DOHH2 (cell line): ENCODE measurements around the gene MYO7B.

Source experiments
- H3F3A ChIP-seq: fragments of 200-600 bp; sonication (generic), shearing (Covaris generic); 2 replicates; pipeline ENCODE4 v1.6.0; 2016; ENCODE audit warnings: antibody characterized with exemption, mild to moderate bottlenecking; ENCODE audit not compliant: control insufficient read depth, insufficient read depth
- H3K27ac ChIP-seq: fragments of 200-600 bp; sonication (generic); 2 replicates; pipeline ENCODE4 v1.5.1; 2014; ENCODE audit warnings: low read depth, mild to moderate bottlenecking, low read length, moderate library complexity
- H3K27me3 ChIP-seq: fragments of 200-600 bp; sonication (generic); 2 replicates; pipeline ENCODE4 v1.6.1; 2014; ENCODE audit warnings: mild to moderate bottlenecking, low read length, mixed read lengths; ENCODE audit not compliant: control insufficient read depth
- H3K36me3 ChIP-seq: fragments of 200-600 bp; sonication (generic); 2 replicates; pipeline ENCODE4 v1.6.1; 2014; ENCODE audit warnings: mild to moderate bottlenecking, low read length, moderate library complexity, mixed read lengths; ENCODE audit not compliant: control insufficient read depth
- H3K4me1 ChIP-seq: fragments of 200-600 bp; sonication (generic); 2 replicates; pipeline ENCODE4 v1.6.1; 2014; ENCODE audit warnings: mild to moderate bottlenecking, low read length, mixed read lengths; ENCODE audit not compliant: control insufficient read depth
- H3K4me2 ChIP-seq: fragments of 200-600 bp; sonication (generic); 2 replicates; pipeline ENCODE4 v1.6.0; 2014; ENCODE audit warnings: mild to moderate bottlenecking, low read length, moderate library complexity
- H3K4me3 ChIP-seq: fragments of 200-600 bp; sonication (generic); 2 replicates; pipeline ENCODE4 v1.5.1; 2014; ENCODE audit warnings: mild to moderate bottlenecking, low read length, mixed read lengths
- H3K79me2 ChIP-seq: fragments of 200-600 bp; sonication (generic); 2 replicates; pipeline ENCODE4 v1.6.1; 2014; ENCODE audit warnings: mild to moderate bottlenecking, low read length, mixed read lengths; ENCODE audit not compliant: control insufficient read depth
- H3K9me2 ChIP-seq: fragments of 200-600 bp; sonication (generic); replicated peaks from 2 replicates; pipeline ENCODE4 v1.6.1; 2014; ENCODE audit warnings: mild to moderate bottlenecking, low read length, mixed read lengths; ENCODE audit not compliant: control insufficient read depth
- H3K9me3 ChIP-seq: fragments of 200-600 bp; sonication (generic); 2 replicates; pipeline ENCODE4 v1.6.1; 2014; ENCODE audit warnings: antibody characterized with exemption, low read length, mixed read lengths; ENCODE audit not compliant: control insufficient read depth, insufficient read depth
- H4K20me1 ChIP-seq: fragments of 200-600 bp; sonication (generic); 2 replicates; pipeline ENCODE4 v1.6.0; 2014; ENCODE audit warnings: low read depth, mild to moderate bottlenecking, antibody characterized with exemption, low read length, moderate library complexity; ENCODE audit not compliant: control insufficient read depth, insufficient read depth
- CTCF ChIP-seq: fragments of 200-600 bp; sonication (generic); IDR thresholded peaks from one replicate; pipeline ENCODE4 v1.5.1; 2014; ENCODE audit warnings: antibody characterized with exemption, mild to moderate bottlenecking, low read depth, low read length; ENCODE audit not compliant: poor library complexity, severe bottlenecking
- EZH2phosphoT487 ChIP-seq: fragments of 200-600 bp; sonication (generic); IDR thresholded peaks from 2 replicates; pipeline ENCODE4 v1.6.1; 2017; ENCODE audit warnings: borderline replicate concordance, mild to moderate bottlenecking, antibody characterized with exemption, low read length, moderate library complexity, mixed read lengths

Gene MYO7B

GRCh38 chr2:127680706-127681287 is 145.3 kb downstream of the MYO7B start:
- Histone ChIP-seq H3K79me2 (no peaks in the 10 kb centered on the region), H3K9me3 (no peaks in the 10 kb centered on the region), H3F3A (no peaks in the 10 kb centered on the region), H3K36me3 (no peaks in the 10 kb centered on the region), H4K20me1 (no peaks in the 10 kb centered on the region), H3K27ac (no peak overlapping the region), H3K27me3 (peaks cover 50% of the 10 kb centered on the region), H3K4me1 (peaks cover 2% of the 10 kb centered on the region; the same call in 1 of the 2 replicates), H3K4me2 (no peak overlapping the region), H3K9me2 (no peaks in the 10 kb centered on the region), H3K4me3 (no peak overlapping the region)
- no peak for TF ChIP-seq CTCF
- TF ChIP-seq EZH2phosphoT487, result no peak

GRCh38 chr2:127681288-127681804 is 145.9 kb downstream of the MYO7B start:
- Histone ChIP-seq H3K9me3 (no peaks in the 10 kb centered on the region), H3K4me1 (peaks cover 2% of the 10 kb centered on the region; the same call in 1 of the 2 replicates), H3K27me3 (peaks cover 48% of the 10 kb centered on the region), H3K27ac (no peak overlapping the region), H4K20me1 (no peaks in the 10 kb centered on the region), H3K4me3 (no peak overlapping the region), H3K4me2 (no peak overlapping the region), H3K36me3 (no peaks in the 10 kb centered on the region), H3K9me2 (no peaks in the 10 kb centered on the region), H3F3A (no peaks in the 10 kb centered on the region), H3K79me2 (no peaks in the 10 kb centered on the region)
- TF ChIP-seq EZH2phosphoT487 (no peak), CTCF (no peak)

GRCh38 chr2:127681976-127682857 is 146.7 kb downstream of the MYO7B start:
- H4K20me1 ChIP-seq, result no peaks in the 10 kb centered on the region
- H3K4me3 ChIP-seq, result no peak overlapping the region
- H3K36me3 ChIP-seq, result no peaks in the 10 kb centered on the region
- H3K4me2 ChIP-seq, result no peak overlapping the region
- no peaks in the 10 kb centered on the region for H3K9me3 ChIP-seq
- TF ChIP-seq CTCF (no peak), EZH2phosphoT487 (no peak)
- H3F3A ChIP-seq, result no peaks in the 10 kb centered on the region
- H3K4me1 ChIP-seq, result peaks cover 2% of the 10 kb centered on the region; the same call in 1 of the 2 replicates
- no peaks in the 10 kb centered on the region for H3K9me2 ChIP-seq
- no peaks in the 10 kb centered on the region for H3K79me2 ChIP-seq
- H3K27me3 ChIP-seq, result peaks cover 39% of the 10 kb centered on the region
- H3K27ac ChIP-seq, result no peak overlapping the region
